HCT116 (cell line): ENCODE results near the gene POLR1B. TPM values are rescaled to one million over a fixed set of nuclear protein-coding genes. Genes with fewer than 3 reads are reported as not detected.
A peak's percentile ranks its signal among the peaks of the same experiment; 100 is the strongest.
"Not testable (repeated sequence)": the region's sequence is repeated elsewhere in the genome, so short reads cannot be mapped to it uniquely, and the experiment has no call there.

ENCODE experiments used
- ATAC-seq: fragments of 200-7000 bp; cut with Tn5 transposase; 2 replicates; pipeline ENCODE4 v1.9.1; 2020; ENCODE audit warnings: mild to moderate bottlenecking, moderate library complexity
- BruUV-seq: library from RNA; stranded (reverse); fragments of 400-500 nt; replicated peaks from 2 replicates; lab custom pipeline; 2021; lab: Mats Ljungman, UMichigan
- CTCF ChIA-PET: fragments of 300-600 bp; sonication (Branson Sonifier 250); formaldehyde crosslinking; loops from one replicate; lab custom pipeline; 2021; ENCODE audit warnings: antibody characterized with exemption; lab: Charles Lee
- POLR2A ChIA-PET: fragments of 300-600, 350-600 bp; sonication (Branson Sonifier 250); formaldehyde crosslinking; loops from one replicate; lab custom pipeline; 2021; ENCODE audit warnings: antibody characterized with exemption; lab: Charles Lee
- RAD21 ChIA-PET, 2 experiments: fragments of 300-600 bp; sonication (Branson Sonifier 250); formaldehyde crosslinking; loops; one replicate each; lab custom pipeline; 2023; ENCODE audit warnings: low total read pairs in 2 of 2; ENCODE audit not compliant: uncharacterized antibody in 2 of 2, unreplicated experiment in 2 of 2, low non-redundant PET in 1 of 2; lab: Charles Lee
- DNase-seq: peaks from one replicate; pipeline ENCODE4 v3.0.0-alpha.2; 2010; ENCODE audit warnings: low read depth, low spot score
- H2AFZ ChIP-seq: fragments of 200-600 bp; shearing (Covaris generic), sonication (generic); 2 replicates; pipeline ENCODE4 v1.6.1; 2017; ENCODE audit warnings: low read depth, mixed run types, mixed read lengths, antibody characterized with exemption, low read length; ENCODE audit not compliant: poor library complexity, severe bottlenecking
- H3K27ac ChIP-seq: 2 replicates; pipeline ENCODE4 v1.5.1; 2012; ENCODE audit warnings: low read depth, low read length
- H3K27me3 ChIP-seq: fragments of 200-600 bp; sonication (generic); 2 replicates; pipeline ENCODE4 v1.6.1; 2016; ENCODE audit warnings: mixed run types, low read length, mixed read lengths; ENCODE audit not compliant: insufficient read depth
- H3K36me3 ChIP-seq, 2 experiments: fragments of 200-500 bp in 1 of 2; fragments of 200-600 bp in 1 of 2; sonication (Bioruptor generic) in 1 of 2; sonication (generic) in 1 of 2; 2 replicates each; pipeline versions ENCODE4 v1.5.1 to v1.6.1; 2014 to 2016; ENCODE audit warnings: low read length in 2 of 2, inconsistent platforms in 1 of 2, mixed read lengths in 1 of 2, mixed run types in 1 of 2; ENCODE audit not compliant: insufficient read depth in 2 of 2, control insufficient read depth in 1 of 2
- H3K4me1 ChIP-seq, 2 experiments: fragments of 200-600 bp in 1 of 2; sonication (generic) in 1 of 2; 2 replicates each; pipeline versions ENCODE4 v1.5.1 to v1.6.1; 2012 to 2017; ENCODE audit warnings: low read length in 2 of 2, inconsistent platforms in 1 of 2, mild to moderate bottlenecking in 1 of 2, mixed read lengths in 1 of 2, mixed run types in 1 of 2, moderate library complexity in 1 of 2; ENCODE audit not compliant: insufficient read depth in 2 of 2, control insufficient read depth in 1 of 2
- H3K4me2 ChIP-seq: fragments of 200-600 bp; sonication (generic); 2 replicates; pipeline ENCODE4 v1.6.1; 2017; ENCODE audit warnings: mixed run types, low read length, mixed read lengths
- H3K4me3 ChIP-seq, 2 experiments: fragments of 200-600 bp in 1 of 2; sonication (generic) in 1 of 2; replicated peaks in 1 of 2; 2 replicates each; pipeline ENCODE4 v1.5.1; 2011 to 2016; ENCODE audit warnings: low read length in 2 of 2, control low read depth in 1 of 2, low read depth in 1 of 2, mild to moderate bottlenecking in 1 of 2, mixed read lengths in 1 of 2, mixed run types in 1 of 2
- H3K79me2 ChIP-seq: fragments of 200-600 bp; sonication (generic); 2 replicates; pipeline ENCODE4 v1.6.1; 2017; ENCODE audit warnings: mild to moderate bottlenecking, mixed run types, low read length, moderate library complexity, mixed read lengths; ENCODE audit not compliant: insufficient read depth
- H3K9ac ChIP-seq: fragments of 200-600 bp; sonication (generic); 2 replicates; pipeline ENCODE4 v1.6.1; 2016; ENCODE audit warnings: low read length, mixed read lengths
- H3K9me2 ChIP-seq: fragments of 200-600 bp; sonication (generic), shearing (Covaris generic); 2 replicates; pipeline ENCODE4 v1.6.1; 2017; ENCODE audit warnings: mixed run types, mild to moderate bottlenecking, moderate library complexity; ENCODE audit not compliant: insufficient read depth
- H3K9me3 ChIP-seq, 2 experiments: fragments of 200-500 bp in 1 of 2; fragments of 200-600 bp in 1 of 2; sonication (Bioruptor generic) in 1 of 2; sonication (generic) in 1 of 2; 2 replicates each; pipeline ENCODE4 v1.6.1; 2014 to 2017; ENCODE audit warnings: low read length in 2 of 2, mixed read lengths in 2 of 2, inconsistent platforms in 1 of 2, low read depth in 1 of 2, mild to moderate bottlenecking in 1 of 2, mixed run types in 1 of 2, moderate library complexity in 1 of 2; ENCODE audit not compliant: control insufficient read depth in 1 of 2, insufficient read depth in 1 of 2
- H4K20me1 ChIP-seq: fragments of 200-600 bp; sonication (generic), shearing (Covaris generic); 2 replicates; pipeline ENCODE4 v1.6.1; 2017; ENCODE audit warnings: mixed run types, mild to moderate bottlenecking, moderate library complexity; ENCODE audit not compliant: insufficient read depth
- CTCF ChIP-seq, 3 experiments: fragments of 200-600 bp in 1 of 3; sonication (generic) in 1 of 3; IDR thresholded peaks in 2 of 3; conservative IDR thresholded peaks in 1 of 3; 2 replicates each; pipeline ENCODE4 v1.5.1; 2012 to 2017; ENCODE audit warnings: low read depth in 2 of 3, low read length in 2 of 3, antibody characterized with exemption in 1 of 3, borderline replicate concordance in 1 of 3, control low read depth in 1 of 3, mild to moderate bottlenecking in 1 of 3, mixed read lengths in 1 of 3, mixed run types in 1 of 3, moderate library complexity in 1 of 3; ENCODE audit not compliant: insufficient read depth in 1 of 3
- RAD21 ChIP-seq: IDR thresholded peaks from 2 replicates; pipeline ENCODE4 v1.6.1; 2012; ENCODE audit warnings: low read depth, mild to moderate bottlenecking
- intact Hi-C: fragments of 100-400 bp; cut with micrococcal nuclease; formaldehyde crosslinking; loops from 2 replicates; pipeline ENCODE4 v1.10.0; 2022
- total RNA-seq: library from RNA; stranded (reverse); gene quantifications from one replicate; pipeline ENCODE4 v1.2.1, GENCODE V29; 2021; ENCODE audit not compliant: unreplicated experiment

The POLR1B gene
- total RNA-seq, 1 experiment from 2014 or later, result 57.7 TPM

DNA sequence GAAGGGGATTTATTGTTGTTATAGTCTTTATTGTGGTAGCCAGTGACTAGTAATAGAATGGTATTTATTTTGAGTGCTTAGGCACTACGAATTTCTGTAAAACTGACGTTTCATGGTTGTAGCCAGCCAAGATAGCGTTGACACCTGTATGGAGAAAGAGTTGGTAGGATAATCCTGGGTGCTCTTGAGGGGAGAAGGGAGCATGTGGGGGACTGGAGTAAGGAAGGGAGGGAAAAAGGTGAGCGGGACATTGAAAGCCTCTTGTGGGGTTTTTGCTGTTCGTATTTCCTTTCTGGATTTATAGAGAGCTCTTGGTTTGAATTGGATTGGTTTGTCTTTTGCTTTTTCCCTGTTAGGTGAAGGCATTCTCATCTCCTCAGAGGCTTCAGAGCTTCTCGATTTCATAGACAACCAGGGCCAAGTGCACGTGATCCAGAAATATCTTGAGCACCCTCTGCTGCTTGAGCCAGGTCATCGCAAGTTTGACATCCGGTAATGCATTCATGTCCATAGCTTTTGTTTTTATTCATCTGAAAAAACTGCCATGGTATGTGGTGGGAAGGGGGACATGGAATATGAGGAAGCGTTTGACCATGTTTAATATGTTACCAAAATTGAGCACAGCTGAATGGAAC is 41.3 kb upstream of the POLR1B start:
- H2AFZ ChIP-seq, POLR2A ChIA-PET, H3K4me1 ChIP-seq, H3K4me3 ChIP-seq, H3K9me3 ChIP-seq, RAD21 ChIA-PET, H3K9me2 ChIP-seq, H3K27me3 ChIP-seq, DNase-seq, H3K27ac ChIP-seq, H4K20me1 ChIP-seq, intact Hi-C loops, H3K9ac ChIP-seq, CTCF ChIA-PET, H3K79me2 ChIP-seq, BruUV-seq, H3K4me2 ChIP-seq: not testable (repeated sequence)
- peak in 2 of 3 experiments; percentile 22 to 27; a peak in 3 of 6 replicates for TF ChIP-seq CTCF (IDR thresholded peaks at IDR 0.05 in 2 of 3, conservative IDR thresholded peaks at IDR 0.05 in 1 of 3; ENCODE audit: borderline replicate concordance in 1 of 3, insufficient read depth in 1 of 3, low read depth in 2 of 3, low read length in 2 of 3)
- peak; percentile 47 for TF ChIP-seq RAD21
- H3K36me3 ChIP-seq, result peaks cover 2 to 14% of the 10 kb centered on the region in 2 experiments; a peak in 2 of 4 replicates
- peak; percentile 84 for ATAC-seq

- ATAC-seq, POLR2A ChIA-PET, intact Hi-C loops: not testable (repeated sequence)
These were observed 32.8 kb upstream of the POLR1B start for GRCh38 chr2:112509239-112509998.

More at GRCh38 chr2:112509239-112509998, 32.8 kb upstream of the POLR1B start:
- H4K20me1 ChIP-seq, H3K4me1 ChIP-seq, BruUV-seq, DNase-seq, H3K9me3 ChIP-seq, H3K4me2 ChIP-seq, H2AFZ ChIP-seq, CTCF ChIA-PET, H3K4me3 ChIP-seq, H3K9ac ChIP-seq, H3K36me3 ChIP-seq, H3K27ac ChIP-seq, RAD21 ChIA-PET, H3K27me3 ChIP-seq, H3K9me2 ChIP-seq: not testable (repeated sequence)
- peaks cover 20% of the 10 kb centered on the region; the same call in 1 of the 2 replicates for H3K79me2 ChIP-seq
